Measurements from ENCODE around the gene RAET1E. TPM values are rescaled to one million over a fixed set of nuclear protein-coding genes. Genes with fewer than 3 reads are reported as not detected.

Gene RAET1E
- total and polyA plus RNA-seq, 2 donors (not counting 3 experiments of a cell fraction or from before 2014, with no cell fraction given) = 0.04 TPM; not detected in 1

DNA sequence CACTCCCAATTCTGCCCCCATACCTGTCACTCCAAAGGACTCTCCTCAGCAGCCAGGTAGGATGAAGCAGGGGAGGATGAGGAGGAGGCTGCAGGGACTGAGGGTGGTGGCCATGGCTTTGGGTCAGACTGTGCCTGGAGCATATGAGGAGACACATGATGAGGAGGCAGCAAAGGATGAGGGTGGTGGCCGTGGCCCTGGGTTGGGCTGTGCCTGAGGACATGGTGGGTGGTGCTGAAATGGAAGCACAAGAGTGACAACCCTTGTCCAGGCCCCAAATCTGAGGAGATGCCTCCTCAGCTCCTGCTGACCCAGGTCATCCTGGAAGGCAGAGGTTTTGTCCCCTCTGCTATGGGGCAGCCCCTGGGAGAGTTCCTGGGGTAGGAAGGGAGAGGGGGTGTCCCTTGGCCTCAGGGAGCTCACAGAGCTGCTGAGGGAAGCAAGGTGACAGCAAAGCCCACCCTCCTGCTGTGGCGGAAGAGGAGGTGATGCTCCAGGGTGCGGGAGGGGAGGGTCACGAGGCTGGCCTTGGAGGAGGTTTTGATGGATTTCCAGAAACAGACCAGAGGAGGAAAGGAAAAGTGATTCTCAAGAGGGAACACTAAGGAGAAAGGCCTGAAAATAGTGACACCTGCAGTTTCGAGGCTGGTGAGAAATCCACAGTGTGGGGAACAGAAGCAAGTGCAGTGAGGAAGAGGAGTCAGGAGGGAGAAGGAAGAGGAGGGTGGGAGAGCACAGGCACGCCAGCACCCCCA is 20.4 kb upstream of the RAET1E start:
- Histone ChIP-seq H3K4me1 (ENCODE audit: control insufficient read depth, extremely low read depth, insufficient read depth, low read length) (no peaks in the 10 kb centered on the region), H3K27ac (ENCODE audit: insufficient read depth, low read depth, low read length) (no peak overlapping the region), H3K9ac (replicated peaks; ENCODE audit: extremely low read depth, insufficient read depth, low read length) (no peak overlapping the region), H3K4me3 (replicated peaks in 1 of 3; ENCODE audit: insufficient read depth in 1 of 3, low read depth in 1 of 3, low read length in 3 of 3) (no peak overlapping the region), H3K27me3 (ENCODE audit: control insufficient read depth in 2 of 2, insufficient read depth in 2 of 2, low read length in 2 of 2) (peaks cover 13 to 15% of the 10 kb centered on the region in 2 experiments), H3K36me3 (ENCODE audit: control insufficient read depth in 2 of 2, extremely low read depth in 1 of 2, insufficient read depth in 2 of 2, low read length in 2 of 2) (no peaks in the 10 kb centered on the region), H3K9me3 (replicated peaks; ENCODE audit: control insufficient read depth, insufficient read depth, low read length) (no peaks in the 10 kb centered on the region), H3K79me2 (ENCODE audit: control insufficient read depth, insufficient read depth, low read length) (no peaks in the 10 kb centered on the region), H2AFZ (ENCODE audit: low read depth, low read length) (no peak overlapping the region), H3K9me1 (replicated peaks; ENCODE audit: control insufficient read depth, extremely low read depth, insufficient read depth, low read length) (no peaks in the 10 kb centered on the region), H3K4me2 (ENCODE audit: insufficient read depth, low read length) (no peak overlapping the region), H4K20me1 (replicated peaks; ENCODE audit: control insufficient read depth, extremely low read depth, insufficient read depth, low read length) (no peaks in the 10 kb centered on the region)
- intact Hi-C loops (cut with micrococcal nuclease) = no loop called here
- FAIRE-seq (no peak), DNase-seq (ENCODE audit: low read depth, low spot score) (no peak)
- dilution Hi-C loops (cut with MboI; ENCODE audit: extremely low pct_ligation_motif_present, low sequenced_read_pairs) = no loop called here
- BruUV-seq (replicated peaks) = no TSS peak
- ChIA-PET CTCF (interaction anchor here (0.7 kb wide), 1 partner anchor 79 kb away, joined by 4 read pairs; no protein-coding TSS in a partner anchor), POLR2A (no interaction called here)
- no peak for TF ChIP-seq EZH2 (IDR thresholded peaks at IDR 0.05; ENCODE audit: borderline replicate concordance, low read depth, low read length, severe bottlenecking)
- no peak for TF ChIP-seq CTCF (IDR thresholded peaks at IDR 0.05; ENCODE audit: extremely low read depth in 1 of 2, insufficient read depth in 1 of 2, low read depth in 1 of 2, low read length in 2 of 2)
- TF ChIP-seq JUN (IDR thresholded peaks at IDR 0.05; ENCODE audit: borderline replicate concordance, insufficient read depth, insufficient read length, low read depth) = no peak
- no peak for TF ChIP-seq POLR2A (IDR thresholded peaks at IDR 0.05; ENCODE audit: low read depth, low read length)
- no peak for TF ChIP-seq MYC (IDR thresholded peaks at IDR 0.05; ENCODE audit: low read depth, low read length)
- TF ChIP-seq GATA2 (IDR thresholded peaks at IDR 0.05; ENCODE audit: insufficient read depth, insufficient read length, low read depth, low read length) = no peak
- TF ChIP-seq POLR2AphosphoS5 (IDR thresholded peaks at IDR 0.05; ENCODE audit: insufficient read depth, low read depth, low read length) = no peak
- TF ChIP-seq FOS (IDR thresholded peaks at IDR 0.05; ENCODE audit: borderline replicate concordance, insufficient read depth, low read length) = no peak
- TF ChIP-seq, protein P1, sequence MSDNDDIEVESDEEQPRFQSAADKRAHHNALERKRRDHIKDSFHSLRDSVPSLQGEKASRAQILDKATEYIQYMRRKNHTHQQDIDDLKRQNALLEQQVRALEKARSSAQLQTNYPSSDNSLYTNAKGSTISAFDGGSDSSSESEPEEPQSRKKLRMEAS (IDR thresholded peaks at IDR 0.05; ENCODE audit: insufficient read depth, insufficient read length) = no peak
